HEK293 (cell line): ENCODE measurements around the gene MCOLN1.

Source experiments
- GLIS1 ChIP-seq: fragments of 450-650 bp; formaldehyde crosslinking; IDR thresholded peaks from 2 replicates; pipeline ENCODE4 v1.5.1; 2016; ENCODE audit warnings: missing biosample characterization, missing genetic modification characterization
- ZBTB11 ChIP-seq: fragments of 450-650 bp; formaldehyde crosslinking; conservative IDR thresholded peaks from 2 replicates; pipeline ENCODE4 v1.5.1; 2016; ENCODE audit warnings: low read depth, missing biosample characterization, missing genetic modification characterization
- ZFP41 ChIP-seq: fragments of 450-650 bp; formaldehyde crosslinking; IDR thresholded peaks from 2 replicates; pipeline ENCODE4 v1.5.1; 2016; ENCODE audit warnings: missing biosample characterization, missing genetic modification characterization, borderline replicate concordance
- ZNF19 ChIP-seq: fragments of 450-650 bp; formaldehyde crosslinking; IDR thresholded peaks from 2 replicates; pipeline ENCODE4; 2016; ENCODE audit warnings: missing biosample characterization, missing genetic modification characterization, low read depth
- ZNF335 ChIP-seq: fragments of 450-650 bp; formaldehyde crosslinking; conservative IDR thresholded peaks from 2 replicates; pipeline ENCODE4 v1.5.1; 2016; ENCODE audit warnings: missing biosample characterization, missing genetic modification characterization
- TF ChIP-seq, protein P1 (sequence below): fragments of 450-650 bp; formaldehyde crosslinking; IDR thresholded peaks from 2 replicates; pipeline ENCODE4 v1.5.1; 2016; ENCODE audit warnings: missing biosample characterization, missing genetic modification characterization
- TF ChIP-seq, protein P2 (sequence below): fragments of 450-650 bp; formaldehyde crosslinking; IDR thresholded peaks from 2 replicates; pipeline ENCODE4 v1.5.0; 2017; ENCODE audit warnings: missing biosample characterization, missing genetic modification characterization, borderline replicate concordance

DNA sequence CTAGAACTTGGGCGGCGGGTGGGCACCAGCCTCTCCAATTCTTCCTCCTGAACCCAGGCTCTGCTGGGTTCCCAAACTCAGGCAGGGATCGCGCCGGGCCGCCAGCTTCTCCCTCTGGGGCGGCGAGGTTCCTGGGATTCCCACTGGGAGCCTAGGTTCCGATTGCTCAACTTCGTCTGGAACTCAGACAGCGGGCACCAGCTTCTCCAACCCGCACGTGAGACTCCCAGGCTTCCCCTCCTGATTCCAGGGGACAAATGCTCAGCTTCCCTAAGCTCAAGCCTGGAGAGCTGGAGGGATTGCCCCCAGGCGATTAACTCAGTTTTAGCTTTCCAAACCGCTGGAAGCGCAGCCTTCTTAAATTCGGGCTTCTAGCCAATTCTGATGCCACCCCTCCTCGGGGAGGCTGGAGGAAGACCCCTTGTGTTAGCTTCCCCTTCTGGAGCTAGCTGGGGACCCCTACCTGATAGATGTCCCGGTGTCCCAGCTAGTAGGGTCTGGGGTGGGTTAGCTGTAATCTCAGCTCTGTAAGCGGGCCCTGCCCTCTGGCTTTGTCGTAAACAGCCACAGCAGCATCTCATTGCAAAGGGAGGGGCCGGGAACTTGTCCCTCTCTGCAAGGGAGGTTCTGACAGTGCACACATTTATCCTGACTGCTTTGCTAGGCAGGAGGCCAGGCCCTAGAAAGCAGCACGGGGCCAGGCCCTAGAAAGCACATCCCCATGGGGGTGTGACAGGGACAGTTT is 671 bp downstream of the MCOLN1 start:
- TF ChIP-seq, protein P1, sequence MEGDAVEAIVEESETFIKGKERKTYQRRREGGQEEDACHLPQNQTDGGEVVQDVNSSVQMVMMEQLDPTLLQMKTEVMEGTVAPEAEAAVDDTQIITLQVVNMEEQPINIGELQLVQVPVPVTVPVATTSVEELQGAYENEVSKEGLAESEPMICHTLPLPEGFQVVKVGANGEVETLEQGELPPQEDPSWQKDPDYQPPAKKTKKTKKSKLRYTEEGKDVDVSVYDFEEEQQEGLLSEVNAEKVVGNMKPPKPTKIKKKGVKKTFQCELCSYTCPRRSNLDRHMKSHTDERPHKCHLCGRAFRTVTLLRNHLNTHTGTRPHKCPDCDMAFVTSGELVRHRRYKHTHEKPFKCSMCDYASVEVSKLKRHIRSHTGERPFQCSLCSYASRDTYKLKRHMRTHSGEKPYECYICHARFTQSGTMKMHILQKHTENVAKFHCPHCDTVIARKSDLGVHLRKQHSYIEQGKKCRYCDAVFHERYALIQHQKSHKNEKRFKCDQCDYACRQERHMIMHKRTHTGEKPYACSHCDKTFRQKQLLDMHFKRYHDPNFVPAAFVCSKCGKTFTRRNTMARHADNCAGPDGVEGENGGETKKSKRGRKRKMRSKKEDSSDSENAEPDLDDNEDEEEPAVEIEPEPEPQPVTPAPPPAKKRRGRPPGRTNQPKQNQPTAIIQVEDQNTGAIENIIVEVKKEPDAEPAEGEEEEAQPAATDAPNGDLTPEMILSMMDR, result no peak
- TF ChIP-seq, protein P2, sequence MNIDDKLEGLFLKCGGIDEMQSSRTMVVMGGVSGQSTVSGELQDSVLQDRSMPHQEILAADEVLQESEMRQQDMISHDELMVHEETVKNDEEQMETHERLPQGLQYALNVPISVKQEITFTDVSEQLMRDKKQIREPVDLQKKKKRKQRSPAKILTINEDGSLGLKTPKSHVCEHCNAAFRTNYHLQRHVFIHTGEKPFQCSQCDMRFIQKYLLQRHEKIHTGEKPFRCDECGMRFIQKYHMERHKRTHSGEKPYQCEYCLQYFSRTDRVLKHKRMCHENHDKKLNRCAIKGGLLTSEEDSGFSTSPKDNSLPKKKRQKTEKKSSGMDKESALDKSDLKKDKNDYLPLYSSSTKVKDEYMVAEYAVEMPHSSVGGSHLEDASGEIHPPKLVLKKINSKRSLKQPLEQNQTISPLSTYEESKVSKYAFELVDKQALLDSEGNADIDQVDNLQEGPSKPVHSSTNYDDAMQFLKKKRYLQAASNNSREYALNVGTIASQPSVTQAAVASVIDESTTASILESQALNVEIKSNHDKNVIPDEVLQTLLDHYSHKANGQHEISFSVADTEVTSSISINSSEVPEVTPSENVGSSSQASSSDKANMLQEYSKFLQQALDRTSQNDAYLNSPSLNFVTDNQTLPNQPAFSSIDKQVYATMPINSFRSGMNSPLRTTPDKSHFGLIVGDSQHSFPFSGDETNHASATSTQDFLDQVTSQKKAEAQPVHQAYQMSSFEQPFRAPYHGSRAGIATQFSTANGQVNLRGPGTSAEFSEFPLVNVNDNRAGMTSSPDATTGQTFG (tag by site-specific recombination), result no peak
- TF ChIP-seq ZFP41 (tag by site-specific recombination), result no peak
- peak; percentile 89 for TF ChIP-seq ZNF335
- no peak for TF ChIP-seq ZBTB11 (tag by site-specific recombination)
- TF ChIP-seq GLIS1, result peak; percentile 63
- TF ChIP-seq ZNF19 (tag by site-specific recombination), result no peak
